Measurements from ENCODE around the gene GNMT. TPM values are rescaled to one million over a fixed set of nuclear protein-coding genes. Genes with fewer than 3 reads are reported as not detected.

Gene GNMT
- polyA plus RNA-seq, 1 donor from 2014 or later = 0.97 TPM

DNA sequence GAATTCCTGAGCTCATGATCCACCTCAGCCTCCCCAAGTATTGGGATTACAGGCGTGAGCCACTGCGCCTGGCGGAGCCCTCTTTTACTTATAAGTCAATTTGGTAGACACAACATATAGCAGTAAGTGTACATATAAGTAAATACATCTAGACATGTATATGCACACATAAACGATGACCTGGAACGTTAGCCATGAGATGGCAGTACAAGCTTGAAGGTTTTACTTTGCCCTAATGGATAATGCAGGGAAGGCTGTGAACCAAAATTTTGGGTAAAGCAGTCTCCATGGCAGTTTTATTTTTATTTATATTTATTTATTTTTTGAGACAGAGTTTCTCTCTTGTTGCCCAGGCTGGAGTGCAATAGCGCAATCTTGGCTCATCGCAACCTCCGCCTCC is 2.4 kb upstream of the GNMT start:
- no peaks in the 10 kb centered on the region for H3K79me2 ChIP-seq (replicated peaks; ENCODE audit: insufficient read depth, low read length)
- no peak overlapping the region for H3K4me3 ChIP-seq (ENCODE audit: low read length)
- no peak overlapping the region for H3K9ac ChIP-seq (ENCODE audit: low read length)
- no peak overlapping the region for H3K27ac ChIP-seq (ENCODE audit: low read length)
- peaks cover 27% of the 10 kb centered on the region for H3K27me3 ChIP-seq (ENCODE audit: insufficient read depth, low read depth, low read length)
- H2AFZ ChIP-seq (ENCODE audit: low read depth, low read length) = no peak overlapping the region
- no peaks in the 10 kb centered on the region for H3K36me3 ChIP-seq (ENCODE audit: insufficient read depth, low read length)
- H4K20me1 ChIP-seq (ENCODE audit: insufficient read depth) = no peaks in the 10 kb centered on the region
- no peak for TF ChIP-seq EP300 (conservative IDR thresholded peaks at IDR 0.05; ENCODE audit: poor library complexity, severe bottlenecking)
- no peak for TF ChIP-seq RAD21 (conservative IDR thresholded peaks at IDR 0.05)
- no peak for TF ChIP-seq POLR2AphosphoS5 (IDR thresholded peaks at IDR 0.05)
- no peak for TF ChIP-seq EZH2 (IDR thresholded peaks at IDR 0.05; ENCODE audit: borderline replicate concordance, insufficient read depth, low read length, poor library complexity, severe bottlenecking)
- TF ChIP-seq, protein P1, sequence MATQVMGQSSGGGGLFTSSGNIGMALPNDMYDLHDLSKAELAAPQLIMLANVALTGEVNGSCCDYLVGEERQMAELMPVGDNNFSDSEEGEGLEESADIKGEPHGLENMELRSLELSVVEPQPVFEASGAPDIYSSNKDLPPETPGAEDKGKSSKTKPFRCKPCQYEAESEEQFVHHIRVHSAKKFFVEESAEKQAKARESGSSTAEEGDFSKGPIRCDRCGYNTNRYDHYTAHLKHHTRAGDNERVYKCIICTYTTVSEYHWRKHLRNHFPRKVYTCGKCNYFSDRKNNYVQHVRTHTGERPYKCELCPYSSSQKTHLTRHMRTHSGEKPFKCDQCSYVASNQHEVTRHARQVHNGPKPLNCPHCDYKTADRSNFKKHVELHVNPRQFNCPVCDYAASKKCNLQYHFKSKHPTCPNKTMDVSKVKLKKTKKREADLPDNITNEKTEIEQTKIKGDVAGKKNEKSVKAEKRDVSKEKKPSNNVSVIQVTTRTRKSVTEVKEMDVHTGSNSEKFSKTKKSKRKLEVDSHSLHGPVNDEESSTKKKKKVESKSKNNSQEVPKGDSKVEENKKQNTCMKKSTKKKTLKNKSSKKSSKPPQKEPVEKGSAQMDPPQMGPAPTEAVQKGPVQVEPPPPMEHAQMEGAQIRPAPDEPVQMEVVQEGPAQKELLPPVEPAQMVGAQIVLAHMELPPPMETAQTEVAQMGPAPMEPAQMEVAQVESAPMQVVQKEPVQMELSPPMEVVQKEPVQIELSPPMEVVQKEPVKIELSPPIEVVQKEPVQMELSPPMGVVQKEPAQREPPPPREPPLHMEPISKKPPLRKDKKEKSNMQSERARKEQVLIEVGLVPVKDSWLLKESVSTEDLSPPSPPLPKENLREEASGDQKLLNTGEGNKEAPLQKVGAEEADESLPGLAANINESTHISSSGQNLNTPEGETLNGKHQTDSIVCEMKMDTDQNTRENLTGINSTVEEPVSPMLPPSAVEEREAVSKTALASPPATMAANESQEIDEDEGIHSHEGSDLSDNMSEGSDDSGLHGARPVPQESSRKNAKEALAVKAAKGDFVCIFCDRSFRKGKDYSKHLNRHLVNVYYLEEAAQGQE (IDR thresholded peaks at IDR 0.05; ENCODE audit: borderline replicate concordance) = no peak
- no peak for TF ChIP-seq TAF1 (IDR thresholded peaks at IDR 0.05; ENCODE audit: low read depth)
- no peak for TF ChIP-seq SMC3 (conservative IDR thresholded peaks at IDR 0.05; ENCODE audit: poor library complexity)
- no peak for TF ChIP-seq MXI1 (conservative IDR thresholded peaks at IDR 0.05; ENCODE audit: poor library complexity, severe bottlenecking)
- TF ChIP-seq, protein P2, sequence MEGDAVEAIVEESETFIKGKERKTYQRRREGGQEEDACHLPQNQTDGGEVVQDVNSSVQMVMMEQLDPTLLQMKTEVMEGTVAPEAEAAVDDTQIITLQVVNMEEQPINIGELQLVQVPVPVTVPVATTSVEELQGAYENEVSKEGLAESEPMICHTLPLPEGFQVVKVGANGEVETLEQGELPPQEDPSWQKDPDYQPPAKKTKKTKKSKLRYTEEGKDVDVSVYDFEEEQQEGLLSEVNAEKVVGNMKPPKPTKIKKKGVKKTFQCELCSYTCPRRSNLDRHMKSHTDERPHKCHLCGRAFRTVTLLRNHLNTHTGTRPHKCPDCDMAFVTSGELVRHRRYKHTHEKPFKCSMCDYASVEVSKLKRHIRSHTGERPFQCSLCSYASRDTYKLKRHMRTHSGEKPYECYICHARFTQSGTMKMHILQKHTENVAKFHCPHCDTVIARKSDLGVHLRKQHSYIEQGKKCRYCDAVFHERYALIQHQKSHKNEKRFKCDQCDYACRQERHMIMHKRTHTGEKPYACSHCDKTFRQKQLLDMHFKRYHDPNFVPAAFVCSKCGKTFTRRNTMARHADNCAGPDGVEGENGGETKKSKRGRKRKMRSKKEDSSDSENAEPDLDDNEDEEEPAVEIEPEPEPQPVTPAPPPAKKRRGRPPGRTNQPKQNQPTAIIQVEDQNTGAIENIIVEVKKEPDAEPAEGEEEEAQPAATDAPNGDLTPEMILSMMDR (IDR thresholded peaks at IDR 0.05; ENCODE audit: poor library complexity, severe bottlenecking) = no peak
- no peak overlapping the region for H3K4me2 ChIP-seq (ENCODE audit: low read length)
- H3K9me3 ChIP-seq (ENCODE audit: low read length) = no peaks in the 10 kb centered on the region
- H3F3A ChIP-seq (ENCODE audit: insufficient read depth, low read length, poor library complexity, severe bottlenecking) = no peaks in the 10 kb centered on the region
- no peaks in the 10 kb centered on the region for H3K9me2 ChIP-seq (ENCODE audit: insufficient read depth, low read length)

DNA sequence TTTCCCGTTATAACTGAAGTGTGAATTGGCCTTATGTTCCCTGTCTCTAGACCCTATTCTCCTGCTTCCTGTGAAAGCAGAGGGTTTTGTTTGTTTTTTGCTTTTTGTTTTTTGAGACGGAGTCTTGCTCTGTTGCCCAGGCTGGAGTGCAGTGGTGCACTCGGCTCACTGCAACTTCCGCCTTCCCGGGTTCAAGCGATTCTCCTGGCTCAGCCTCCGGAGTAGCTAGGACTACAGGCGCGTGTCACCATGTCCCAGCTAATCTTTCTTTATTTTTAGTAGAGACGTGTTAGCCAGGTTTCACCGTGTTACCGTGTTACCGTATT is 674 bp upstream of the GNMT start:
- peaks cover 27% of the 10 kb centered on the region for H3K27me3 ChIP-seq (ENCODE audit: insufficient read depth, low read depth, low read length)
- no peak overlapping the region for H3K4me3 ChIP-seq (ENCODE audit: low read length)
- H3K9ac ChIP-seq (ENCODE audit: low read length) = no peak overlapping the region
- no peak overlapping the region for H3K27ac ChIP-seq (ENCODE audit: low read length)
- no peaks in the 10 kb centered on the region for H3F3A ChIP-seq (ENCODE audit: insufficient read depth, low read length, poor library complexity, severe bottlenecking)
- TF ChIP-seq MXI1 (conservative IDR thresholded peaks at IDR 0.05; ENCODE audit: poor library complexity, severe bottlenecking) (no peak), SMC3 (conservative IDR thresholded peaks at IDR 0.05; ENCODE audit: poor library complexity) (no peak), TAF1 (IDR thresholded peaks at IDR 0.05; ENCODE audit: low read depth) (no peak), POLR2AphosphoS5 (IDR thresholded peaks at IDR 0.05) (no peak), EP300 (conservative IDR thresholded peaks at IDR 0.05; ENCODE audit: poor library complexity, severe bottlenecking) (no peak), EZH2 (IDR thresholded peaks at IDR 0.05; ENCODE audit: borderline replicate concordance, insufficient read depth, low read length, poor library complexity, severe bottlenecking) (no peak), RAD21 (conservative IDR thresholded peaks at IDR 0.05) (no peak)
- TF ChIP-seq, protein P1 (IDR thresholded peaks at IDR 0.05; ENCODE audit: borderline replicate concordance) = no peak
- TF ChIP-seq, protein P2 (IDR thresholded peaks at IDR 0.05; ENCODE audit: poor library complexity, severe bottlenecking) = no peak
- no peaks in the 10 kb centered on the region for H3K9me3 ChIP-seq (ENCODE audit: low read length)
- H3K36me3 ChIP-seq (ENCODE audit: insufficient read depth, low read length) = no peaks in the 10 kb centered on the region
- no peak overlapping the region for H3K4me2 ChIP-seq (ENCODE audit: low read length)
- no peak overlapping the region for H2AFZ ChIP-seq (ENCODE audit: low read depth, low read length)
- no peaks in the 10 kb centered on the region for H3K79me2 ChIP-seq (replicated peaks; ENCODE audit: insufficient read depth, low read length)
- no peaks in the 10 kb centered on the region for H4K20me1 ChIP-seq (ENCODE audit: insufficient read depth)
- H3K9me2 ChIP-seq (ENCODE audit: insufficient read depth, low read length) = no peaks in the 10 kb centered on the region

All from neural cell (in vitro differentiated cells).